WERI-Rb-1 (cell line): Measurements from ENCODE around the gene FRMD8.

Source experiments
- DNase-seq: peaks from one replicate; pipeline ENCODE4 v3.0.0-alpha.2; 2020
- H3K27ac ChIP-seq: fragments of 250-450 bp; sonication (Bioruptor Pico); 2 replicates; pipeline ENCODE4 v1.5.1; 2020; ENCODE audit warnings: mild to moderate bottlenecking, moderate library complexity
- H3K27me3 ChIP-seq: fragments of 250-450 bp; sonication (Bioruptor Pico); 2 replicates; pipeline ENCODE4 v1.5.1; 2021; ENCODE audit warnings: mild to moderate bottlenecking, low read depth, moderate library complexity; ENCODE audit not compliant: insufficient read depth, severe bottlenecking
- H3K36me3 ChIP-seq: fragments of 250-450 bp; sonication (Bioruptor Pico); 2 replicates; pipeline ENCODE4 v1.5.1; 2020; ENCODE audit warnings: mild to moderate bottlenecking, moderate library complexity
- H3K4me3 ChIP-seq: 2 replicates; pipeline ENCODE4 v1.5.1; 2011; ENCODE audit warnings: low read depth, mild to moderate bottlenecking, control low read depth, low read length
- H3K9me3 ChIP-seq: fragments of 250-450 bp; sonication (Bioruptor Pico); 2 replicates; pipeline ENCODE4 v1.5.1; 2021; ENCODE audit warnings: mild to moderate bottlenecking, moderate library complexity; ENCODE audit not compliant: severe bottlenecking
- CTCF ChIP-seq: IDR thresholded peaks from 2 replicates; pipeline ENCODE4 v1.5.1; 2011; ENCODE audit warnings: low read depth, mild to moderate bottlenecking, control low read depth, inconsistent platforms, low read length

Gene FRMD8

GRCh38 chr11:65431451-65432099, 45.1 kb downstream of the FRMD8 start:
- no peak for TF ChIP-seq CTCF
- no peak overlapping the region for H3K27ac ChIP-seq
- no peak for DNase-seq
- H3K36me3 ChIP-seq: no peaks in the 10 kb centered on the region
- no peaks in the 10 kb centered on the region for H3K9me3 ChIP-seq
- H3K4me3 ChIP-seq: no peak overlapping the region
- no peaks in the 10 kb centered on the region for H3K27me3 ChIP-seq

GRCh38 chr11:65432100-65432650, 45.7 kb downstream of the FRMD8 start:
- Histone ChIP-seq H3K4me3 (no peak overlapping the region), H3K27me3 (no peaks in the 10 kb centered on the region), H3K27ac (no peak overlapping the region), H3K36me3 (no peaks in the 10 kb centered on the region), H3K9me3 (no peaks in the 10 kb centered on the region)
- TF ChIP-seq CTCF: no peak
- DNase-seq: no peak

GRCh38 chr11:65432686-65433582, 46.5 kb downstream of the FRMD8 start:
- no peaks in the 10 kb centered on the region for H3K27me3 ChIP-seq
- TF ChIP-seq CTCF: peak; percentile 36; the same call in 1 of the 2 replicates
- no peaks in the 10 kb centered on the region for H3K36me3 ChIP-seq
- DNase-seq: no peak
- no peak overlapping the region for H3K27ac ChIP-seq
- no peaks in the 10 kb centered on the region for H3K9me3 ChIP-seq
- H3K4me3 ChIP-seq: no peak overlapping the region

- no peak overlapping the region for H3K27ac ChIP-seq
- H3K4me3 ChIP-seq: no peak overlapping the region
- no peaks in the 10 kb centered on the region for H3K9me3 ChIP-seq
- TF ChIP-seq CTCF: no peak
- H3K36me3 ChIP-seq: no peaks in the 10 kb centered on the region
- H3K27me3 ChIP-seq: no peaks in the 10 kb centered on the region
- DNase-seq: no peak
Observed at GRCh38 chr11:65433657-65434056, 47.2 kb downstream of the FRMD8 start.

- Histone ChIP-seq H3K27ac (no peak overlapping the region), H3K4me3 (no peak overlapping the region), H3K9me3 (no peaks in the 10 kb centered on the region), H3K27me3 (no peaks in the 10 kb centered on the region), H3K36me3 (no peaks in the 10 kb centered on the region)
- DNase-seq: no peak
- no peak for TF ChIP-seq CTCF
Observed at GRCh38 chr11:65434057-65434666, 47.7 kb downstream of the FRMD8 start.
